HFFc6 (cell line): ENCODE measurements around the gene CSF2RB. TPM values are rescaled to one million over a fixed set of nuclear protein-coding genes. Genes with fewer than 3 reads are reported as not detected.

Experiments used
- DNase-seq: peaks from one replicate; pipeline ENCODE4 v3.0.0-alpha.2; 2018
- H3K27ac Mint-ChIP-seq: 2 replicates; pipeline ENCODE4 v1.8.0; 2020; ENCODE audit warnings: mild to moderate bottlenecking, mixed read lengths
- H3K27me3 Mint-ChIP-seq: 2 replicates; pipeline ENCODE4 v1.8.0; 2021; ENCODE audit warnings: mild to moderate bottlenecking, moderate library complexity, mixed read lengths; ENCODE audit not compliant: insufficient read depth
- H3K36me3 Mint-ChIP-seq: 2 replicates; pipeline ENCODE4 v1.8.0; 2021; ENCODE audit warnings: low read depth, mixed read lengths
- H3K4me1 Mint-ChIP-seq: 2 replicates; pipeline ENCODE4 v1.8.0; 2020; ENCODE audit warnings: low read depth, mixed read lengths
- H3K4me3 Mint-ChIP-seq: 2 replicates; pipeline ENCODE4 v1.8.0; 2020; ENCODE audit warnings: mild to moderate bottlenecking, moderate library complexity, mixed read lengths
- H3K9me3 Mint-ChIP-seq: 2 replicates; pipeline ENCODE4 v1.8.0; 2020; ENCODE audit warnings: mild to moderate bottlenecking, mixed read lengths
- total RNA-seq, 6 experiments: library from RNA; stranded (reverse); fragmentation: NEBNext Ultra II Directional; extraction: Animal tissue kit (Norgen Biotek cat#: 25700); gene quantifications; 2 replicates in 1 of 6; 3 replicates in 5 of 6; pipeline ENCODE4 v1.2.3, GENCODE V29; 2021
- TF ChIP-seq, protein P1 (sequence below): fragments of 200-600 bp; sonication (generic); IDR thresholded peaks from 2 replicates; pipeline ENCODE4 v1.5.0; 2021; ENCODE audit warnings: antibody characterized with exemption, mild to moderate bottlenecking

The CSF2RB gene
- total RNA-seq, 6 experiments from 2014 or later = 0.76 to 3.2 (median 2.4) TPM

DNA sequence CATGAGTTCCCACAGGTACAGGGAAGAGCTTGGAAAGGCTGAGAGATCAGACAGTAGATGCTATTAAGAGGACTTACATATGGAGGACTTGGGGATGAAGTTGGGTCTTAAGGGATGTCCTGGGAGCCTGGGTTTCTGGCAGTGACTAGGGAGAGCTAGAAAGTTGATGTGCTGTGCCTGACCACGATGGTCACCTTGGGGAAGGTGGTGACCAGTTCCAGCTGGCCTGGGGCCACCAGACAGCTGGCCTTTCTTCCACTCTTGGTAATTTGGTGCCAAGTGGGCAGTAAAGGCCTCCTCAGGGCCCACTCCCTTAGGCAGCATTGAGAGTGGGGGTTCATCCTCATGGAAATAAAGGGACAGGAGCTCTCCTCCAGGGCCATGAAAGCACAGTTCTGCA is 13.9 kb upstream of the CSF2RB start:
- H3K4me3 Mint-ChIP-seq = no peak overlapping the region
- no peaks in the 10 kb centered on the region for H3K4me1 Mint-ChIP-seq
- no peak overlapping the region for H3K27ac Mint-ChIP-seq
- TF ChIP-seq, protein P1, sequence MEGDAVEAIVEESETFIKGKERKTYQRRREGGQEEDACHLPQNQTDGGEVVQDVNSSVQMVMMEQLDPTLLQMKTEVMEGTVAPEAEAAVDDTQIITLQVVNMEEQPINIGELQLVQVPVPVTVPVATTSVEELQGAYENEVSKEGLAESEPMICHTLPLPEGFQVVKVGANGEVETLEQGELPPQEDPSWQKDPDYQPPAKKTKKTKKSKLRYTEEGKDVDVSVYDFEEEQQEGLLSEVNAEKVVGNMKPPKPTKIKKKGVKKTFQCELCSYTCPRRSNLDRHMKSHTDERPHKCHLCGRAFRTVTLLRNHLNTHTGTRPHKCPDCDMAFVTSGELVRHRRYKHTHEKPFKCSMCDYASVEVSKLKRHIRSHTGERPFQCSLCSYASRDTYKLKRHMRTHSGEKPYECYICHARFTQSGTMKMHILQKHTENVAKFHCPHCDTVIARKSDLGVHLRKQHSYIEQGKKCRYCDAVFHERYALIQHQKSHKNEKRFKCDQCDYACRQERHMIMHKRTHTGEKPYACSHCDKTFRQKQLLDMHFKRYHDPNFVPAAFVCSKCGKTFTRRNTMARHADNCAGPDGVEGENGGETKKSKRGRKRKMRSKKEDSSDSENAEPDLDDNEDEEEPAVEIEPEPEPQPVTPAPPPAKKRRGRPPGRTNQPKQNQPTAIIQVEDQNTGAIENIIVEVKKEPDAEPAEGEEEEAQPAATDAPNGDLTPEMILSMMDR = no peak
- H3K27me3 Mint-ChIP-seq = peaks cover 32% of the 10 kb centered on the region
- peaks cover 11% of the 10 kb centered on the region; the same call in 1 of the 2 replicates for H3K9me3 Mint-ChIP-seq
- no peaks in the 10 kb centered on the region for H3K36me3 Mint-ChIP-seq
- no peak for DNase-seq

DNA sequence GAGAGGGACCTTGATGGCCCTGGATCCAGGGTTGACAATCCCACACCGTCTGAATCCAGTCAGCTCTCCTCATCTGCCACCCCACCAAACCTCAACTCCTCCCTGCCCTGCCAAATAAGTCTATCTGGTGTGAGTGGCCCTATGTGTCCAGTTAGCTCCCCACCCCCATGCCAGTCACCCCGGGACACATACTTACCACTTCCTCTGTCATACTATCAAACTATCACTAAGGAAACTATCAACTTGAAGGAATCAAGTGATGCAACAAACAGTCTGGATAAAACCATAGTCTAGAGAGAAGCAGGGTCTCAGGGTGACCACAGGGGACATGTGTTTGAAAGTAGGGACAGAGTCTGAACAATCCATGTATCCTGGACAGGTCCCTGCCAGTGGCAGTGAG is 13.2 kb upstream of the CSF2RB start:
- Mint-ChIP-seq H3K9me3 (peaks cover 11% of the 10 kb centered on the region; the same call in 1 of the 2 replicates), H3K4me3 (no peak overlapping the region), H3K36me3 (no peaks in the 10 kb centered on the region), H3K27ac (no peak overlapping the region), H3K27me3 (peaks cover 34% of the 10 kb centered on the region), H3K4me1 (no peaks in the 10 kb centered on the region)
- TF ChIP-seq, protein P1 = no peak
- no peak for DNase-seq

DNA sequence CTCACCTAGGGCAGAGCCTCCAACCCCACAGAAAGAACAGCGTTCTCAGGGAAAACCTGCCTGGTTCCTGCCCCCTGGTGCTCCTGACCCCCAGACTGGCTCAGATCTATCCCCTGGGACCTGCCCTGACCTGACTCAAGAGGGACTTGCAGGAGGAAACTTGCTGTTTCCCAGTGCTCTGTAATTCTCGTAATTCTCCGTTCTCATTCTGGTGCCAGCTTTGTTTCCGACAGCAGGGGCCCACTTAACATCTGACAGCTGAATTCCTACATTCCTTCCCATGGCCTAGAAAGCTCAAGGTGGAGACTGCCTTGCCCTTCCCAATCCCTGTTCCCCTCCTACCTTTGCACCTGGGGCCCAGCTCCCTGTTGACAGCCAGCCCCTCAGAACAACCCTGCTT is 12.5 kb upstream of the CSF2RB start:
- TF ChIP-seq, protein P1 = no peak
- Mint-ChIP-seq H3K27ac (no peak overlapping the region), H3K4me1 (no peaks in the 10 kb centered on the region), H3K36me3 (no peaks in the 10 kb centered on the region), H3K4me3 (no peak overlapping the region), H3K9me3 (peaks cover 11% of the 10 kb centered on the region; the same call in 1 of the 2 replicates), H3K27me3 (peaks cover 34% of the 10 kb centered on the region)
- DNase-seq = no peak

DNA sequence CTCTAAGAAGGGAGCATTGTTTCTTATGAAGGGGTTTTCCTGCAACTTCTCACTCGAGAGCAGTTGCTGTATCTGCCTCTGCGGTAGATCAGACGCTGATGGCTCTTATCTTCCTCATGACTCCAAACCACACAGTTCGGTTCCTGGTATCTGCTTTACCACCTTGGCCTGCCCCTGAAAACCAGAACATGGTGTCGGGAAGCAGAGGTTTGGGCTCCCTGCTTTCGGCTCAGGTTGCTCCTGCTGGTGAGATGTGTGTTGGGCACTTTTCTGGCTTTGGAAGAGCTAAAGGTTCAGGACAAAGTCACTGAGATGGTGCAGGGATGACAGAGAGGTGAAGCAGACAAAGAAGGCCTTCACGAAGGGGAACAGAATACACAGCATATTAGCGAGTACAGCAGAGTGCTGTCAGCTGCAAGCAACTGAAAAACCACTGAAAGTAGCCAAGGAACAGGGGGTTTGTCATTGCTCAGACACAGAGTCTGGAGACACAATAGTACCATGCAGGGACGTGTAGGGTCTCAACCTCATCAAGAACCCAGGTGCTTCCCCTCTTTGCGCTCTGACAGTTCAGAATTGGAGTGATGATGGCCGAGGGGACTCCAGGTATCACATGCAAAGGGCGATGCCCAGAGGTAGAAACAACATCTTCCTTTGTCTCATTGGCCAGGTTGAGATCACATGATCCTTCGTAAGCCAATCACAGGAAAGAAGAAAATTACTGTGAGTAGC is 11.9 kb upstream of the CSF2RB start:
- Mint-ChIP-seq H3K36me3 (no peaks in the 10 kb centered on the region), H3K9me3 (peaks cover 11% of the 10 kb centered on the region; the same call in 1 of the 2 replicates), H3K27ac (no peak overlapping the region), H3K4me3 (no peak overlapping the region), H3K4me1 (no peaks in the 10 kb centered on the region), H3K27me3 (peaks cover 37% of the 10 kb centered on the region)
- no peak for DNase-seq
- TF ChIP-seq, protein P1 = no peak

DNA sequence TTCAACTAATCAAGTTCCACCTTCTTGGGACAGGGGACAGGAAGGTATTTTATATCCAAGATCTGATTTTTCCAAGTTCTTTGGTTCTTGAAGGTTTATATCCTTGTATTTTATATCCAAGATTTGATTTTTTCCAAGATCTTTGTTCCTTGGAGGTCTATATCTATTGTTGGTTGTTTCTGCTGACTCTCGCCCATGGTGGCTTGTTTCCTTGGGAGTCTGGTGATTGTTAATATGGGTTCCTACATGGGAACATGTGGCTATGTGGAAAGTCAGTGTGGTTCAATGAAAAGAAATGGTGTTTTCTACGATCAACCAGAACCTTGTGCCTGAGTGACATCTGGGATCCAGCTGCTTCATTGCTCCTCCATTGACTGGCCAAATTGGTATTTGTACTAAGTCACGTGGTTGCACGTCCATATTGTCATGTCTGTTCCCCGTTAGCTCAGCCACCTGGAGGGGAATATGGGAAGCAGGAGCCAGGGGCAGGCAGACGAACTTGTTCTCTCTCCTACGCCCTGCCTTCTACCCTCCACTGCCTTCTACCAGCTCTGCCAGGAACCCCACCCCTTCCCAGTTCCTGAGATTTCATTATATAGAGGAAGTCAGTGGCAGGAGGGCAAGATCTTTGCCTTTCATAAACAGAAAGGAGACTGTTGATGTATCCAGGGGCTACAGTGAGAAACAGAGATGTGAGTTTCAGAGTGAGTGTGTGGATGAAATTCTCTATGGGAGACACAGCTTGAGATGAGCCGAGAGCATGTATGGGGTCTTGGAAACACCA is 11.1 kb upstream of the CSF2RB start:
- TF ChIP-seq, protein P1 = no peak
- H3K4me1 Mint-ChIP-seq = no peaks in the 10 kb centered on the region
- peaks cover 34% of the 10 kb centered on the region for H3K27me3 Mint-ChIP-seq
- DNase-seq = no peak
- no peak overlapping the region for H3K4me3 Mint-ChIP-seq
- no peak overlapping the region for H3K27ac Mint-ChIP-seq
- peaks cover 11% of the 10 kb centered on the region; the same call in 1 of the 2 replicates for H3K9me3 Mint-ChIP-seq
- H3K36me3 Mint-ChIP-seq = no peaks in the 10 kb centered on the region
